ENCODE results near the gene INCA1. TPM values are rescaled to one million over a fixed set of nuclear protein-coding genes. Genes with fewer than 3 reads are reported as not detected.

The INCA1 gene
- total and polyA plus RNA-seq, 2 of the 13 experiments (the other 11 are each of a cell fraction or from before 2014, with no cell fraction given) = 0.93 to 2.6 TPM

GRCh38 chr17:4997302-4998026 is at the start of gene INCA1, which contains the start of gene KIF1C (continued):
- TF ChIP-seq, protein P1, sequence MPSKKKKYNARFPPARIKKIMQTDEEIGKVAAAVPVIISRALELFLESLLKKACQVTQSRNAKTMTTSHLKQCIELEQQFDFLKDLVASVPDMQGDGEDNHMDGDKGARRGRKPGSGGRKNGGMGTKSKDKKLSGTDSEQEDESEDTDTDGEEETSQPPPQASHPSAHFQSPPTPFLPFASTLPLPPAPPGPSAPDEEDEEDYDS (CRISPR knock-in tag; IDR thresholded peaks at IDR 0.05) = peak; percentile 62
- TF ChIP-seq POLR2AphosphoS2 (IDR thresholded peaks at IDR 0.05; ENCODE audit: low read depth, low read length) = no peak
- no peak for TF ChIP-seq FOXM1 (CRISPR knock-in tag; IDR thresholded peaks at IDR 0.05)
- 0 out of 2 replicates have a peak, but pooled peaks have one; percentile 33 for TF ChIP-seq ZNF800 (CRISPR knock-in tag; IDR thresholded peaks at IDR 0.05)
- TF ChIP-seq MIXL1 (CRISPR knock-in tag; IDR thresholded peaks at IDR 0.05) = peak; percentile 14; the same call in 1 of the 2 replicates
- no peak for TF ChIP-seq ZNF546 (CRISPR knock-in tag; conservative IDR thresholded peaks at IDR 0.05)
- peak; percentile 83; the same call in 1 of the 2 replicates for TF ChIP-seq PATZ1 (CRISPR knock-in tag; IDR thresholded peaks at IDR 0.05)
- no peak for TF ChIP-seq ZNF331 (CRISPR knock-in tag; IDR thresholded peaks at IDR 0.05)
- TF ChIP-seq ELF3 (CRISPR knock-in tag; IDR thresholded peaks at IDR 0.05) = peak; percentile 32; the same call in 1 of the 2 replicates
- TF ChIP-seq, protein P2, sequence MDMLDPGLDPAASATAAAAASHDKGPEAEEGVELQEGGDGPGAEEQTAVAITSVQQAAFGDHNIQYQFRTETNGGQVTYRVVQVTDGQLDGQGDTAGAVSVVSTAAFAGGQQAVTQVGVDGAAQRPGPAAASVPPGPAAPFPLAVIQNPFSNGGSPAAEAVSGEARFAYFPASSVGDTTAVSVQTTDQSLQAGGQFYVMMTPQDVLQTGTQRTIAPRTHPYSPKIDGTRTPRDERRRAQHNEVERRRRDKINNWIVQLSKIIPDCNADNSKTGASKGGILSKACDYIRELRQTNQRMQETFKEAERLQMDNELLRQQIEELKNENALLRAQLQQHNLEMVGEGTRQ (IDR thresholded peaks at IDR 0.05; ENCODE audit: low read depth, low read length) = no peak
- TF ChIP-seq, protein P2 (CRISPR knock-in tag; IDR thresholded peaks at IDR 0.05; ENCODE audit: borderline replicate concordance) = no peak
- peak; percentile 48; the same call in 1 of the 2 replicates for TF ChIP-seq SIN3A (IDR thresholded peaks at IDR 0.05; ENCODE audit: borderline replicate concordance, low read depth, low read length)
- no peak for TF ChIP-seq ZNF724P (CRISPR knock-in tag; IDR thresholded peaks at IDR 0.05; ENCODE audit: borderline replicate concordance)
- TF ChIP-seq FOXA3 (CRISPR knock-in tag; IDR thresholded peaks at IDR 0.05) = no peak
- no peak for TF ChIP-seq SETDB1 (CRISPR knock-in tag; IDR thresholded peaks at IDR 0.05; ENCODE audit: borderline replicate concordance)
- TF ChIP-seq, protein P3, sequence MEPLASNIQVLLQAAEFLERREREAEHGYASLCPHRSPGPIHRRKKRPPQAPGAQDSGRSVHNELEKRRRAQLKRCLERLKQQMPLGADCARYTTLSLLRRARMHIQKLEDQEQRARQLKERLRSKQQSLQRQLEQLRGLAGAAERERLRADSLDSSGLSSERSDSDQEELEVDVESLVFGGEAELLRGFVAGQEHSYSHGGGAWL (CRISPR knock-in tag; IDR thresholded peaks at IDR 0.05) = peak; percentile 62
- TF ChIP-seq MXI1 (IDR thresholded peaks at IDR 0.05; ENCODE audit: borderline replicate concordance, low read depth, low read length) = peak; percentile 63; the same call in 1 of the 3 replicates
- TF ChIP-seq HOXD1 (CRISPR knock-in tag; IDR thresholded peaks at IDR 0.05) = peak; percentile 24; the same call in 1 of the 2 replicates
- TF ChIP-seq NR3C1 (CRISPR knock-in tag; IDR thresholded peaks at IDR 0.05) = no peak
- 0 out of 2 replicates have a peak, but pooled peaks have one; percentile 27 for TF ChIP-seq KMT2B (CRISPR knock-in tag; IDR thresholded peaks at IDR 0.05)
- TF ChIP-seq ZNF446 (CRISPR knock-in tag; IDR thresholded peaks at IDR 0.05) = peak; percentile 25
- TF ChIP-seq, protein P4, sequence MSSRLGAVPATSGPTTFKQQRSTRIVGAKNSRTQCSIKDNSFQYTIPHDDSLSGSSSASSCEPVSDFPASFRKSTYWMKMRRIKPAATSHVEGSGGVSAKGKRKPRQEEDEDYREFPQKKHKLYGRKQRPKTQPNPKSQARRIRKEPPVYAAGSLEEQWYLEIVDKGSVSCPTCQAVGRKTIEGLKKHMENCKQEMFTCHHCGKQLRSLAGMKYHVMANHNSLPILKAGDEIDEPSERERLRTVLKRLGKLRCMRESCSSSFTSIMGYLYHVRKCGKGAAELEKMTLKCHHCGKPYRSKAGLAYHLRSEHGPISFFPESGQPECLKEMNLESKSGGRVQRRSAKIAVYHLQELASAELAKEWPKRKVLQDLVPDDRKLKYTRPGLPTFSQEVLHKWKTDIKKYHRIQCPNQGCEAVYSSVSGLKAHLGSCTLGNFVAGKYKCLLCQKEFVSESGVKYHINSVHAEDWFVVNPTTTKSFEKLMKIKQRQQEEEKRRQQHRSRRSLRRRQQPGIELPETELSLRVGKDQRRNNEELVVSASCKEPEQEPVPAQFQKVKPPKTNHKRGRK (CRISPR knock-in tag; IDR thresholded peaks at IDR 0.05) = no peak

All from HepG2 (cell line).